Glutamatergic neuron (in vitro differentiated cells): ENCODE results near the gene HSD17B4. TPM values are rescaled to one million over a fixed set of nuclear protein-coding genes. Genes with fewer than 3 reads are reported as not detected.
A peak's percentile ranks its signal among the peaks of the same experiment; 100 is the strongest.
"Not testable (repeated sequence)": the region's sequence is repeated elsewhere in the genome, so short reads cannot be mapped to it uniquely, and the experiment has no call there.

Source experiments
- DNase-seq: peaks from one replicate; pipeline ENCODE4 v3.0.0; 2022
- H3K27ac Mint-ChIP-seq: one replicate; pipeline ENCODE4 v1.8.0; 2020; ENCODE audit warnings: mild to moderate bottlenecking, mixed read lengths, inconsistent platforms; ENCODE audit not compliant: unreplicated experiment
- H3K27me3 Mint-ChIP-seq: one replicate; pipeline ENCODE4 v1.8.0; 2020; ENCODE audit warnings: mild to moderate bottlenecking, moderate library complexity, mixed read lengths, inconsistent platforms; ENCODE audit not compliant: unreplicated experiment
- H3K36me3 Mint-ChIP-seq: one replicate; pipeline ENCODE4 v1.8.0; 2020; ENCODE audit warnings: mild to moderate bottlenecking, mixed read lengths, inconsistent platforms; ENCODE audit not compliant: unreplicated experiment
- H3K4me1 Mint-ChIP-seq: one replicate; pipeline ENCODE4 v1.8.0; 2020; ENCODE audit warnings: mild to moderate bottlenecking, low read depth, mixed read lengths, inconsistent platforms; ENCODE audit not compliant: unreplicated experiment
- H3K4me3 Mint-ChIP-seq: one replicate; pipeline ENCODE4 v1.8.0; 2020; ENCODE audit warnings: mild to moderate bottlenecking, mixed read lengths, inconsistent platforms; ENCODE audit not compliant: unreplicated experiment
- H3K9me3 Mint-ChIP-seq: one replicate; pipeline ENCODE4 v1.8.0; 2020; ENCODE audit warnings: mild to moderate bottlenecking, moderate library complexity, mixed read lengths, inconsistent platforms; ENCODE audit not compliant: unreplicated experiment
- CTCF ChIP-seq: fragments of 200-600 bp; sonication (generic); IDR thresholded peaks from one replicate; pipeline ENCODE4 v1.5.0; 2021; ENCODE audit not compliant: partially characterized antibody, unreplicated experiment
- total RNA-seq: library from RNA; stranded (reverse); fragmentation: NEBNext Ultra II Directional; extraction: Animal tissue kit (Norgen Biotek cat#: 25700); gene quantifications from one replicate; pipeline ENCODE4 v1.2.1, GENCODE V29; 2021; ENCODE audit not compliant: unreplicated experiment

The HSD17B4 gene
- total RNA-seq, 1 donor from 2014 or later, result 161 TPM

GRCh38 chr5:119476341-119476740 is 24.0 kb downstream of the HSD17B4 start:
- Mint-ChIP-seq H3K27me3 (peaks cover 2% of the 10 kb centered on the region), H3K4me1 (peaks cover 2% of the 10 kb centered on the region), H3K36me3 (no peaks in the 10 kb centered on the region), H3K4me3 (no peak overlapping the region), H3K27ac (peak overlapping the region; percentile 2), H3K9me3 (no peaks in the 10 kb centered on the region)
- DNase-seq, result no peak
- no peak for TF ChIP-seq CTCF

- Mint-ChIP-seq H3K27me3 (peaks cover 5% of the 10 kb centered on the region), H3K9me3 (no peaks in the 10 kb centered on the region), H3K4me1 (peaks cover 2% of the 10 kb centered on the region), H3K4me3 (no peak overlapping the region), H3K27ac (no peak overlapping the region), H3K36me3 (no peaks in the 10 kb centered on the region)
- no peak for TF ChIP-seq CTCF
- DNase-seq, result no peak
Measured at GRCh38 chr5:119478781-119479180, 26.5 kb downstream of the HSD17B4 start.

GRCh38 chr5:119480629-119481028 is 28.3 kb downstream of the HSD17B4 start:
- not testable (repeated sequence) for H3K27me3 Mint-ChIP-seq, H3K36me3 Mint-ChIP-seq, H3K4me3 Mint-ChIP-seq, H3K4me1 Mint-ChIP-seq, H3K9me3 Mint-ChIP-seq, DNase-seq, H3K27ac Mint-ChIP-seq

- no peak for TF ChIP-seq CTCF
- Mint-ChIP-seq H3K4me3 (no peak overlapping the region), H3K27me3 (peaks cover 5% of the 10 kb centered on the region), H3K4me1 (no peaks in the 10 kb centered on the region), H3K9me3 (no peaks in the 10 kb centered on the region), H3K36me3 (no peaks in the 10 kb centered on the region), H3K27ac (no peak overlapping the region)
- no peak for DNase-seq
Measured at GRCh38 chr5:119483155-119483554, 30.9 kb downstream of the HSD17B4 start.

GRCh38 chr5:119484884-119485283 is 32.6 kb downstream of the HSD17B4 start:
- Mint-ChIP-seq H3K4me1 (no peaks in the 10 kb centered on the region), H3K27me3 (peaks cover 3% of the 10 kb centered on the region), H3K4me3 (no peak overlapping the region), H3K9me3 (no peaks in the 10 kb centered on the region), H3K27ac (no peak overlapping the region), H3K36me3 (no peaks in the 10 kb centered on the region)
- no peak for DNase-seq
- TF ChIP-seq CTCF, result no peak

- no peaks in the 10 kb centered on the region for H3K27me3 Mint-ChIP-seq
Measured at GRCh38 chr5:119501671-119502179, 49.4 kb downstream of the HSD17B4 start.

GRCh38 chr5:119503939-119504338 is 51.6 kb downstream of the HSD17B4 start:
- not testable (repeated sequence) for H3K27ac Mint-ChIP-seq, H3K27me3 Mint-ChIP-seq, H3K4me1 Mint-ChIP-seq, DNase-seq, H3K4me3 Mint-ChIP-seq, H3K9me3 Mint-ChIP-seq
- peaks cover 26% of the 10 kb centered on the region for H3K36me3 Mint-ChIP-seq

More at GRCh38 chr5:119501671-119502179, 49.4 kb downstream of the HSD17B4 start:
- Mint-ChIP-seq H3K4me1 (no peaks in the 10 kb centered on the region), H3K9me3 (peaks cover 4% of the 10 kb centered on the region), H3K36me3 (peaks cover 26% of the 10 kb centered on the region), H3K4me3 (no peak overlapping the region), H3K27ac (no peak overlapping the region)
- no peak for TF ChIP-seq CTCF
- no peak for DNase-seq
